Fibroblast of the aortic adventitia (primary cell): ENCODE results near the gene RANBP9. TPM values are rescaled to one million over a fixed set of nuclear protein-coding genes. Genes with fewer than 3 reads are reported as not detected.

Source experiments
- DNase-seq: peaks from one replicate; pipeline ENCODE4 v3.0.0-alpha.2; 2010; ENCODE audit warnings: low read depth
- H3K4me3 ChIP-seq: 2 replicates; pipeline ENCODE4 v1.5.1; 2011; ENCODE audit warnings: low read depth, mild to moderate bottlenecking, control low read depth, low read length, moderate library complexity
- total RNA-seq: library from RNA; depleted of rRNA; stranded (reverse); fragments of >200 nt; gene quantifications from 2 replicates; pipeline ENCODE4 v1.2.3, GENCODE V29; 2012; ENCODE audit warnings: low replicate concordance
- TF ChIP-seq, protein P1 (sequence below): IDR thresholded peaks from 2 replicates; pipeline ENCODE4 v1.5.1; 2011; ENCODE audit warnings: mild to moderate bottlenecking, low read length, control low read depth, inconsistent platforms; ENCODE audit not compliant: insufficient read depth

RANBP9 gene
- total RNA-seq, 1 donor = 35.5 TPM

DNA sequence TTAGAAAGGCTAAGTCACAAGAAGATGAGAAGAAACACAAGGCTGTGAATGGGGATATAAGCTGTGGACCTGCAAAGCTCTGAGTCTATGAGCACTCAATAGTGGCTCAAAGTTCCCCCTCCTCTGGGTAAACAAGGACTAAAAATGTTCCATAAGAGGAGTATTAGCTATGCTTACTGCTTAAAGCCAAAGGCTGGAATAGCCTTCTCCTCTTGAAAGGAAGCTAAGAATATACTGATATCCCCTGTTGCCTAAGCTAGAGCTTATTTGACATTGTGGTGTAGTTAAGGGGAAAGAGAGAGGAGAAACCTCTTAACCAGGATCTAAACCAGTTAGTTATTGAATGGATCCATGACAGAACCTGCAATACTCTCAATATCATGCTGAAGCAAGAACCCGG lies 50.7 kb downstream of the RANBP9 start:
- no peak for DNase-seq
- TF ChIP-seq, protein P1, sequence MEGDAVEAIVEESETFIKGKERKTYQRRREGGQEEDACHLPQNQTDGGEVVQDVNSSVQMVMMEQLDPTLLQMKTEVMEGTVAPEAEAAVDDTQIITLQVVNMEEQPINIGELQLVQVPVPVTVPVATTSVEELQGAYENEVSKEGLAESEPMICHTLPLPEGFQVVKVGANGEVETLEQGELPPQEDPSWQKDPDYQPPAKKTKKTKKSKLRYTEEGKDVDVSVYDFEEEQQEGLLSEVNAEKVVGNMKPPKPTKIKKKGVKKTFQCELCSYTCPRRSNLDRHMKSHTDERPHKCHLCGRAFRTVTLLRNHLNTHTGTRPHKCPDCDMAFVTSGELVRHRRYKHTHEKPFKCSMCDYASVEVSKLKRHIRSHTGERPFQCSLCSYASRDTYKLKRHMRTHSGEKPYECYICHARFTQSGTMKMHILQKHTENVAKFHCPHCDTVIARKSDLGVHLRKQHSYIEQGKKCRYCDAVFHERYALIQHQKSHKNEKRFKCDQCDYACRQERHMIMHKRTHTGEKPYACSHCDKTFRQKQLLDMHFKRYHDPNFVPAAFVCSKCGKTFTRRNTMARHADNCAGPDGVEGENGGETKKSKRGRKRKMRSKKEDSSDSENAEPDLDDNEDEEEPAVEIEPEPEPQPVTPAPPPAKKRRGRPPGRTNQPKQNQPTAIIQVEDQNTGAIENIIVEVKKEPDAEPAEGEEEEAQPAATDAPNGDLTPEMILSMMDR = no peak
- no peak overlapping the region for H3K4me3 ChIP-seq

DNA sequence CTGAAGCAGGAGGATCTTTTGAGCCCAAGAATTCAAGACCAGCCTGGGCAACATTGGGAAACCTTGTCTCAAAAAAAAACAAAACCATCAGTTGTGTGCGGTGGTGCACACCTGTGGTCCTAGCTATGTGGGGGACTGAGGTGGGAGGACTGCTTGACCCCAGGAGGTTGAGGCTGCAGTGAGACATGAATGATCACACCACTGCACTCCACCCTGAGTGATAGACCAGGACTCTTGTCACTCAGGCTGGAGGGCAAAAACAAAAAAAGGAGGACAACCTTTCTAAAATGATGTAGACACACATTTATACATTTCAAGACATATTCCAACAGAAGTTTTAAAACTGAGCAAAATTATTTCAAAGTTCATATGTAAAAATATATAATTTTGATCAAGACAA lies 51.4 kb downstream of the RANBP9 start:
- TF ChIP-seq, protein P1 = no peak
- no peak for DNase-seq
- H3K4me3 ChIP-seq = no peak overlapping the region

DNA sequence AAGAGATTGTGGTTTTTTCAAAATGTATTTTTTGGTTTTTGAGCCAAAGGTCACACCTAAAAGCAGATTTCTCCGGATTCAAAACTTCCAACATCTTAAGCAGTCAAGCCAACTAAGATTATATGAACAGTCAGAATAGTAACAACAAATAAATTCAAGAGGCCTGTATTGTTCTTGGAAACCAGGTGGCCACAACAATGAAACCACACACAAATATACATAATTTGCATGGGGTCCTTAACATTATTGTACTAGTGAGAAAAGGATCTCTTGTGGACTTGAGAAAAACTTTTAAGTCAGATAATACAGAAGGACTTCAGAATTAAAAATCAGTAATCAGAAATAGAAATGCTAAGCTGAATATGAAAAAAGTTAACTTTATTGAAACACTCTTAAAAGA lies 55.9 kb downstream of the RANBP9 start:
- DNase-seq = no peak
- no peak overlapping the region for H3K4me3 ChIP-seq
- TF ChIP-seq, protein P1 = no peak

DNA sequence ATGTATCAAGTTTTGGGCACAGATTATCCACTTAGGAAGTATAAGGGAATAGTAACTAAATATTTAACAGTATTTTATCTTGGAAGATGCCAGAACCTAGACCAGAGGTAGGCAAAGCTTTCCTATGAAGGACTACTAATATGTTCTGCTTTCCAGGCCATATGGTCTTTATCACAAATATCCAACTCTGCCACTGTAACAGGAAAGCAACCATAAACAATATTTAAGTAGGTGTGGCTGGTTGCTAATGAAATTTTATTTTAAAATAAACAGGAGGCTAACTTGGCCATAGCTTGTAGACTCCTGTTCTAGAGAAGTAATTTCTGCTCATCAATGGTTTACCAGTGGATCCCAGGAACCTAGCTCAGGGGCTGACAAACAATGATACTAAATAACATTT lies 57.1 kb downstream of the RANBP9 start:
- TF ChIP-seq, protein P1 = no peak
- DNase-seq = no peak
- H3K4me3 ChIP-seq = no peak overlapping the region

DNA sequence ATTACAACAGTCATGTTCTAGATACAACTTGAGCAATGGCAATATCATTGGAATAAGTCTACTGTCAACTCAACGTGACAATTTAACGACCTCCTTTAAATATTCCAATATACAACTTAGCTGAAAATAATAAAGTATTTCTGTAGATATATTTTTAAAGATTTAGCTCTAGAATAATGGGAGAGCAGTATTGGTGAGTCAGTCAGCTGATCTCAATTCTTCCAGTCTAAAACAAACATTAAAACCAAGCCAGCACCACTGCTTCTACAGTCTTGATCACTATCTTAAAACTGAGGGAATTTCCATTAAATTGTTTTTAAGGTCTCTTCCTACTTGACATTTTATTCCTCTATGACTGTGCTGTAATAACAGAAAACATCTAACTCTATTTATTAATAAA lies 58.3 kb downstream of the RANBP9 start:
- H3K4me3 ChIP-seq = no peak overlapping the region
- DNase-seq = peak; percentile 58
- TF ChIP-seq, protein P1 = no peak

DNA sequence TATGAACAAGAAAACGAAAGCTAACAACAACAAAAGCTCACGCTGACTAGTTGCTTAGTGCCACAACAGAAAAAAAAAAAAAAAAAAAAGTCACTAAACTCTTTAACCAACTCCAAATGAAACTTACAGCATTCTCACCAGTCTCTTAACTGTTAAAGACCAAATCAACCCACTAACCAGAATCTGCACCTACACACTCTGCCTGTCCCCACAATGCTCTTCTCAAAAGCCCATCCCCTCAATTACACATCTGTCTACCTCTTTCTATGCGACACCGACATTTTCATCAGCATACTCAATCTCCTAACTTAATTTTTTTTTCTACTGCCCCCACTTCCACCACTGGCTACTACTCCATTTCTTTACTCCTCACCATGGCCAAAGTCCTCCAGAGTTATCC lies 62.2 kb downstream of the RANBP9 start:
- no peak overlapping the region for H3K4me3 ChIP-seq
- TF ChIP-seq, protein P1 = no peak
- DNase-seq = no peak

DNA sequence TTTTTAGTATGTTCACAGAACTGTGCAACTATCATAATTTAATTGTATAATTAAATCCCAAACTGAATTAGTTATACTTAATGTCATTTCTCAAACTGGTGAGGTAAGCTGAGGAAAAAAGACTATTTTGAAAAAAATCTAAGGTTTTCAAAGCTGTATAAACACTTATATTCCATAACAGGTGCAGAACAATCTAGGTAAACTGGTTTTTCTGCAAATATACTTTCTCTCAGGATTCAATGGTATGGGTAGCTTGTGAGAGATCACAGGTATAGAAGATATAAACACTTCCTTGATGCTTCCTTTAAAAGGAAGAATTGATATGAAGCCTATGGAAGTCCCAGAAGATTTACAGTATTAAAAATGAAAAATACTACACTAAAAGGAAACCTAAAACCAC lies 62.8 kb downstream of the RANBP9 start:
- no peak for DNase-seq
- H3K4me3 ChIP-seq = no peak overlapping the region
- TF ChIP-seq, protein P1 = no peak
